Nucleus accumbens (tissue), 56 donors: ENCODE measurements around the gene SPINK8.
"Not testable (repeated sequence)": the region's sequence is repeated elsewhere in the genome, so short reads cannot be mapped to it uniquely, and the experiment has no call there.

Experiments
- DNase-seq, 56 donors: peaks; one replicate each; lab custom pipeline; 2025; lab: John Stamatoyannopoulos, UW

SPINK8 gene

DNA sequence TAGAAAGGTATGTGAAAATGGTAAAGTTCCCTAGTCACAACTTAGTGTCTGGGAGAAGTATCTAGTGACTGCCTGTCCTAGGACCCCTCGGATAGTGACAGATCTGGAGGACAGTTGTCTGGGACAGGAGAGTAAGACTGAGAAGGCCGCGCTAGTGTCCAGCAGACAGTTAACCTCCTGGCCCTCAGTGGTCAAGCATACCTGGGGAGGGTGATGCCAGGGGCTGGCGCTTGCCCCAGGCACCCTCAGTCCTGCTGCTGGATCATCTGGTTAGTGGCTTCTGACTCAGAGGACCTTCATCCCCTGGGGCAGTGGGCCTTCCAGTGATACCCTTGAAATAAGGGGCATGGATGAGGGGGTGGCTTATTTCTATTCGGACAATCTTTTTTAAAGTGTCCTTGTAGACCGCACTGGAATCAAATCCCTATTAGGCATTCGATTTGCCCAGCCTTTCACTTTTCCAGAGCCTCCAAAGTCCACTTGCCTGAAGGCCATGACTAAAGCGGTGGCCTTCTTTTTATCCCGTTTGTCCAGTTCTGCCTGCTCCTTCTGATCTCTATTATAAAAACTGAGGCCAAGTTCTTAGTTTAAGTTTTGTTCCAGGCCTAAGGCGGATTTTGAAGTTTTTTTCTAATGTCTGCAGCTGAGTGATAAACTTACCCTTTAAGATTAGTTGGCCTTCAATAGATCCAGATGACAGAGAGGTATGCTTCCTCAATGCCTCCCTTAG lies 1.6 kb downstream of the SPINK8 start:
- not testable (repeated sequence) for DNase-seq

DNA sequence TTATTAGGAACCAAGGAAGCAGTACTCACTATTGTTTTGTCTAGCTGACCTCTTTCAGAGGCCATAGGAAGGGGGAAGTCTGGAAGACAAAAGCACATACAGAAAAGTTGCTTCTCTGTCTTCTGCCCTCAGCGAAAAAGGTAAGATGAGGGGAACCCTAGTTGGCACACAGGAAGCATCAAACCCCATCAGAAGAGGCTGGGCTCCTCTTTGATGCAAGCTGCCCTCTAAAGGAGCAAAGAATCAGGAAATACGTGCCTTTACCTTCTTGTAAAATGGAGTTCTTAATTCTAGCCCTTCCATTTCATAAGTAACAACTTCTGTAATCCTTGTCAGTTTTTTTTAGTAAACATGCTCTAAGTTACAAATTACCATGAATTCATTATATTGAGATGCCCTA lies 12.5 kb downstream of the SPINK8 start:
- no peak for DNase-seq

DNA sequence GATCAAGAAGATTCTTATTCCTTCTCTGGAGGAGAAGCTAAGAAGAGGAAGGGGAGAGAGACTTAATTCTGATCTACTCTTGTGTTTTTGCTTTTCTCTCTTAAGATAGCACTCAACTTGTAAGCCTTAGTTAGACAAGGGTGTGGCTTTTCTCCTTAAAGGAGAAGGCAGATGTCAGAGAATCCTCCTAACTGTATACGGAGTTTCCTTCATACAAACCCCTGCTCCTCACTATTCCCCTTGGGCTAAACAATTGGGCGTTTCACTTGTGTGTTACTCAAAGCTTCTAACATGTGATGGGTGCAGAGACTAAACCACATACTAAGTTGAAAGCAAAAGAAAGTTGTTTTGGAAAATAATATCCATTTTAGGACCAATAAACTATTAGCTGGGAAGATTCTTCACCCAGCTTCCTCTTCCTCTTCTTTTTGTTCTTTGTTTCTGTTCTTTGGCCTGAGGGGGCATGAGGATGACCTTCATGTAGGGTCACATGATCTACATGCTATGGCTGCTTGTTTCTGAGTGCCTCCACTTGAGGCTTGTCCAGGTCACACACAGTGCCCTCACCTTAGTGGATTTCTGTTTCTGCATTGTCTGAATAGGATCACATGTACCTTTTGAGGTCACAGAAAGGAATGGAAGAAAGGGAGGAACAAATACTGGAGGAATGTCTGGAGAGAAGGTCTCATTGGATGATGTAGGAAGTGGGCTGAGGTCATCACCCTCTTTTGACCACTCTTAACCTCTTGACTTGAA lies 14.6 kb downstream of the SPINK8 start:
- DNase-seq: no peak

DNA sequence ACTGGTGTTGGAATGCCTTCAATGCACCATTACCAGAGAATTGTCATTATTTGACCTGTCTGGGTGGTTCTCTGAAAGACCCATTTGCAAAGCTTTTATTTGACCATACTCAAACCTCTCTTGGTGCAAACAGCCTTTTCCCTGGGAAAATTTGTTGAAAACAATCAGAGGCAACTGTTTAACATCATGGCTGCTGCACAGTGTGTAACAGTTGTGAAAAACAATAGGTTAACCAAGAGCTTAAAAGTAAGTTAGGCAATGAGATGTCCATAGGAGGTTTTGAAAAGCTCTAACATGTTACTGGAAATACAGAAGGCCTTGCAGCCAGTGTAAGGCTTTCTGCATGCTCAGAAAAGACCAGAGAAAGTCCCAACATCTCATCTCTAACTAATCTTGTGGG lies 18.9 kb downstream of the SPINK8 start:
- DNase-seq: no peak

DNA sequence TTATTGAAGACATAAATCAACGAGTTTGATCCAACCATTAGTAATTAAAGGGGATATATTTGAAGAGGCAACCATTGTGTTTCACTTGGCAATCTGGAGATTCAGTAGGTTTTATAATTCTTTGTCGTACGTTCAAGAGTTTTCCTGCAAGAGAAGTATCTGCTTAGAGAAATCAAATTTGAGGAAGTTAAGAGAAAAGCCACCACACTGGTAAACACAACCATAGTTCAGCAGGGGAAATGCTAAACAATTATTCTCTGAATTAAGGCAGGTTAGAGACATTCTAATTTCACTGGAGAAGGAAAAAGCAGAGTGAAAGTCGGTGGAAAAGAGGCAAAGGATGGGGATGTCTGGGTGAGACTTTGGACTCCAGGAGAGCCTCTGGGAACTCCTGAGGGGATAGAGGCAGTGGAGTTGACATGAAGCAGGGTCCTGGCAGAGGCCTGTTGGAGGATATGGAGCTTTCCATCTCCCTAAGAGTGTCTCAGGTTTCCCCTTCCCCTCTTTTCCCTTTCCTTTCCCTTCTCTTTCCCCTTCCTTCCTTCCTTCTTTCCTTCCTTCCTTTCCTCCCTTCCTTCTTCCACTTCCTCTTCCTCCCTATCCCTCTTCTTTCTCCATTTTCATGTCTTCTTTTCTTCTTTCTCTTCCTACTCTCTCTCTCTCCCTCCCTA lies 26.5 kb downstream of the SPINK8 start:
- no peak for DNase-seq

DNA sequence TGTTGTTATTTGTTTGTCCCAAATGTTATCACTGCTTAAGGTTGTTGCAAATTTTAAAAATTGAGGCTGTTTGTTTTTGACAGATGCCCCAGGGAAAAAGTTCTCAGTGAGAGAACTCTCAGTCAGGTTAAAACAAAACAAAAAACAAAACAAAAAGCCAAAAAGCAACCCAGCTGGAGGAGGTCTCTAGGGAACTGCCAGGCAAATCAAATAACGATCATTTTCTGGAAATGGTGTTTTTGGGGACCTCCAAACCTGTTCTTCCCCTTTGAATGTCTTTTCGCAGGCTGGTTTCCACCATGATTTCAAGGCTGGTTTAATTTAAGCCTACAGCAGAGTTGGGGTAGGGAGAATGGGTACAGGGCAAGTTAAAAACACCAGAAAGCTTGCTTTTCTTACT lies 27.2 kb downstream of the SPINK8 start:
- no peak for DNase-seq

DNA sequence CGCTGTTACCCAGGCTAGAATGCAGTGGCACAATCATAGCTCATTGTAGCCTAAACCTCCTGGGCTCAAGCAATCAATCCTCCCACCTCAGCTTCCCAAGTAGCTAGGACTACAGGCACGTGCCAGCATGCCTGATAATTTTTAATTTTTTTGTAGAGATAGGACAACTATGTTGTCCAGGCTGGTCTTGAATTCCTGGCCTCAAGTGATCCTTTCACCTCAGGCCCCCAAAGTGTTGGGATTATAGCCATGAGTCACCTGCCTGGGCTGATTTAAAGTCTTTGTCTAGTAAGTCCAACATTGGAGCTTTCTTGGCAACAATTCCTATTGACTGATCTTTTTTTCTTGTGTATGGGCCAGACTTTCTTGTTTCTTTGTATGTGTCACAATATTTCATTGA lies 28.1 kb downstream of the SPINK8 start:
- DNase-seq: no peak

DNA sequence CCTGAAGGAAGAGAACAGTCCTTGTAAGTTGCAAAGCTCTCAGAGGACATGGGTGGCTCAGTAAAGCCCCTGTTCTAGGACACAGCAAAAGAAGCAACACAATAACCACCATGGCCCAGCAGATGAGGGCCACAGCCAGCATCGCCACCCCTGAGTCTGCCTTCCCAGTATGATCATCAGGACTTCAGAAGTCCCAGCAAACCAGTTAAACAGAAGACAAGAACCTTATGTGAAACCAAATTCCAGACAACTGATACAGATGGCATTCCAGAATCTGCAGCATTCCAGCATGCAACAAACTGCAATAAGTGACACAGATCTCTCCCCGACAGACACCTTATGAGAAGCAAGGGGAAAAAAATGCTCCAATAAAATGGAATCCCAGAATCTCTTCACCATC lies 30.4 kb downstream of the SPINK8 start:
- no peak for DNase-seq

- peak in 1 of 56 donors; percentile 23 for DNase-seq
These were observed 31.7 kb downstream of the SPINK8 start for GRCh38 chr3:48301800-48302166.

GRCh38 chr3:48301020-48301799 lies 32.3 kb downstream of the SPINK8 start, which contains the start of gene NME6:
Gene NME6 (minus strand): TSS chr3:48301367.
- peak in 55 of 56 donors; percentile 16 to 91 (median 76) for DNase-seq

- no peak for DNase-seq
These were observed 33.4 kb downstream of the SPINK8 start for GRCh38 chr3:48299746-48300712.

DNA sequence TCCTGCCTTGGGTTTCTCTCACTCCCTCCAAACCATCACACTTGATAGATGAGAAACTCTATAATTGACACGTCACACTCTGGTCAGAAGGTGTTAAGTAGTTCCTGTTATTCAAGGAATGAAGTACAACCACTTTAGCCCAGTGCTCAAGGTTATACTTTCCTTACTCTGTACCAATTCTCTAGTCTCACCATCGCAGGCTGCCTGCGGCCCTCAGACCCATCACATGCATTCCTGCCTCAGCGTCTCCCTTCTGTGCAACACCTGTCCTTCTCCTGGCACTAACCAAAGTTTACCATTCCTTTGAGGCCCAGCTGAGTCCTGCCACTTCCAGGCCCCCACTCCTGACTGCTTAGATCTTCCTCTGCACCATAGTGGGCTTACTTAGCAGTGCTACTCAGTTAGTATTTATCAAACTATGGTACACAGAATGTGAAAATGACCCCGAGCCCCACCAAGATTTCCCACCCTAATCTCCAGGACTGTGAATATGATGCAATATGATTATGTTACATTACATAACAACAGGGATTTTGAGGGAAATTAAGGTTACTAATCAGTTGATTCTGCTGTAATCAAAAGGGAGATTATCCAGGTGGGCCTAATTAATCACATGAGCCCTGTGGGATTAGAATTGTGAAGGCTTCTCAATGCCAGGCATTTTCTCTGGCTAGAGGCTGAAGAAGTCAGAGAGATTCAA lies 36.2 kb downstream of the SPINK8 start:
- DNase-seq: no peak

DNA sequence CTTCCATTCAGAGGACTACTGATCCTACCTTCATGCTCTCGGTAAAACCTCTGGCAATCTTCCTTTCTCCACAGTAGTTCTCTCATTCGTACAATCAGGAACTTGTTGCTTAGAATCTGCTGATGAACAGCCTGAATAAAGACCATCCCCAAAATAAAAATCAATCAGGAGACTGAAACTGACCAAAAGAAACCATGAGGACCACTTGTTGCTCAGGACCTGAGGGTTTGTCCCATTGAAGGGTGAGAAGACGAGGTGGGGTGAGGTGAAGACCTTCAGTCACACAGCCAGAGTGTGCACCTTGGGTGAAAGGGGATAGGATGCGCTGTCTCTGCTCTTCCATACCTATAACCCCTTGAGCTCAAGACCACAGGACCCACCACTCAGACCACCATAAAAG lies 36.8 kb downstream of the SPINK8 start:
- no peak for DNase-seq

DNA sequence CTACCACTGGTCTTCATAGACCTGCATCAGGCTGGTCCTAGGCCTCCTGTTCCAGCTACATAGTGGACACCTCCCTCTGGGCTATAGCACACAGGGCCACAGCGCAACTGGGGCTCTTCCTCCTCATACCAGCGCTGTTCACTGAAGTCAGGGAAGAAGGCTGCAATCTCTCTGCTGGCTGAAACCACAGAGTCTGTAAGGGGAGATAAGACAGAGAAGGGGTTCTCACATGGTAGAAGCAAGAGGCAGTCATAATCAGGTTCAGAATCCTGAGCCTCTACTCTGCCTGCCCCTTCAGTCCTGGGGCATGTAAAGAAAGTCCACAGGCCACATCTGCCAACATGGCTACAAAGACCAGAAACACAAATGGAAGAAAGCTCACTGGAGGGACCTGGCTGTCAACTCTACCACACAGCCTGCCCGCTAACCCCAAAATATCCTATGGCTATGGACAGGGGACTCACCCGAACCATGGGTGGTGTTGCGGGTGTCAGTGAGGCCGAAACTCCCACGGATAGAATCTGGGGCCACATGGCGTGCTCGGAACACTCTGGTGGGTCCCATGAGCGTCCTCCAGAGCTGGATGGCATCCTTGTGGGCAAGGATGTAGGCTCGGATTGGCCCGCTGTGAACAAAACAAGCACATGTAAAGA lies 38.7 kb downstream of the SPINK8 start:
- DNase-seq: no peak

GRCh38 chr3:48289659-48290058 lies 43.8 kb downstream of the SPINK8 start:
- no peak for DNase-seq

GRCh38 chr3:48287034-48287433 lies 46.4 kb downstream of the SPINK8 start:
- no peak for DNase-seq

- DNase-seq: no peak
These were observed 47.2 kb downstream of the SPINK8 start for GRCh38 chr3:48286308-48286707.

- no peak for DNase-seq
These were observed 47.8 kb downstream of the SPINK8 start for GRCh38 chr3:48285675-48286074.
